Spleen (tissue), 11 donors: ENCODE results near the gene YAP1. TPM values are rescaled to one million over a fixed set of nuclear protein-coding genes. Genes with fewer than 3 reads are reported as not detected.

Source experiments
- DNase-seq: peaks from one replicate; pipeline ENCODE4 v3.0.0-alpha.2; 2020
- H3K27ac ChIP-seq, 8 donors: fragments of 200-600 bp; sonication (generic) in 7 of 8; 1 replicate in 4 of 8; 2 replicates in 4 of 8; pipeline versions ENCODE4 v1.5.0 to v1.8.0; 2016 to 2021; ENCODE audit warnings: inconsistent platforms in 4 of 8, mild to moderate bottlenecking in 4 of 8, moderate library complexity in 1 of 8
- H3K27me3 ChIP-seq, 7 donors: fragments of 200-600 bp; sonication (generic) in 6 of 7; replicated peaks in 1 of 7; 1 replicate in 4 of 7; 2 replicates in 3 of 7; pipeline versions ENCODE4 v1.5.0 to v1.8.0; 2016 to 2021; ENCODE audit warnings: inconsistent platforms in 3 of 7, mild to moderate bottlenecking in 1 of 7
- H3K36me3 ChIP-seq, 6 donors: fragments of 200-600 bp; sonication (generic) in 5 of 6; 1 replicate in 4 of 6; 2 replicates in 2 of 6; pipeline versions ENCODE4 v1.5.0 to v1.8.0; 2016 to 2021; ENCODE audit warnings: inconsistent platforms in 2 of 6
- H3K4me1 ChIP-seq, 6 donors: fragments of 200-600 bp; sonication (generic) in 5 of 6; 1 replicate in 3 of 6; 2 replicates in 3 of 6; pipeline versions ENCODE4 v1.5.0 to v1.8.0; 2016 to 2021; ENCODE audit warnings: inconsistent platforms in 3 of 6
- H3K4me3 ChIP-seq, 8 donors: fragments of 200-600 bp; sonication (generic) in 7 of 8; 1 replicate in 4 of 8; 2 replicates in 4 of 8; pipeline versions ENCODE4 v1.5.0 to v1.8.0; 2016 to 2021; ENCODE audit warnings: inconsistent platforms in 4 of 8, mild to moderate bottlenecking in 4 of 8, moderate library complexity in 2 of 8
- H3K9me3 ChIP-seq, 8 donors: fragments of 200-600 bp; sonication (generic) in 7 of 8; 1 replicate in 4 of 8; 2 replicates in 4 of 8; pipeline versions ENCODE4 v1.5.0 to v1.8.0; 2016 to 2021; ENCODE audit warnings: inconsistent platforms in 4 of 8
- CTCF ChIP-seq, 11 experiments: fragments of 200-600 bp in 7 of 11; fragments of 450-650 bp in 4 of 11; sonication (generic) in 4 of 11; IDR thresholded peaks in 8 of 11; conservative IDR thresholded peaks in 3 of 11; 1 replicate in 7 of 11; 2 replicates in 4 of 11; pipeline versions ENCODE4 v1.4.0 to v1.8.0; 2016 to 2021; ENCODE audit warnings: antibody characterized with exemption in 11 of 11, inconsistent platforms in 4 of 11, mild to moderate bottlenecking in 1 of 11
- POLR2A ChIP-seq, 3 donors: fragments of 450-650 bp; IDR thresholded peaks; one replicate each; pipeline ENCODE4 v1.5.1; 2017; ENCODE audit warnings: antibody characterized with exemption in 3 of 3, mild to moderate bottlenecking in 1 of 3
- POLR2AphosphoS5 ChIP-seq, 3 donors: sonication (generic); formaldehyde crosslinking; IDR thresholded peaks; one replicate each; pipeline ENCODE4 v1.5.1; 2017; ENCODE audit warnings: antibody characterized with exemption in 3 of 3
- WGBS, 5 donors: extraction: QIAGEN DNeasy Blood & Tissue Kit in 3 of 5; methylation state at CpG; one replicate each; pipeline versions ENCODE4 v1.1.5 to v1.1.7; 2013 to 2018; 5-methylcytosine and 5-hydroxymethylcytosine counted together
- intact Hi-C: fragments of 100-400 bp; cut with DNase I; formaldehyde crosslinking; loops from one replicate; pipeline ENCODE4 v1.15.0; 2023; ENCODE audit warnings: low total_unique reads
- polyA plus RNA-seq, 3 donors: library from polyadenylated mRNA; stranded (reverse); fragments of 200-250 nt; gene quantifications; one replicate each; pipeline ENCODE4 v1.2.1, GENCODE V29; 2013
- total RNA-seq, 7 donors: library from RNA; depleted of rRNA in 3 of 7; stranded (reverse); fragments of >200 nt in 3 of 7; fragmentation: NEBNext Ultra II Directional in 4 of 7; extraction: Animal tissue kit (Norgen Biotek cat#: 25700) in 4 of 7; gene quantifications; one replicate each; pipeline versions ENCODE4 v1.1.0 to v1.2.1, GENCODE V29; 2016 to 2021
- donor health status: healthy with polysubstance abuse.
- donor health status: DM: no; HTN: no; CAD: no; lungs with moderate emphysema.
- donor health status: DM: no; HTN: no; CAD: no.
- donor health status: Bipolar disorder and iron deficiency.
- donor health status: healthy.
- donor health status: DM: no; HTN: no; CAD: no.
- donor health status: DM: yes; HTN: yes; CAD: no.

Gene YAP1
- total and polyA plus RNA-seq, 10 donors: 4.9 to 37.3 (median 31.4) TPM

- intact Hi-C loops: no loop called here
- Histone ChIP-seq H3K4me1 (peaks cover 0 to 16% (median 7%) of the 10 kb centered on the region in 6 donors), H3K9me3 (no peaks in the 10 kb centered on the region), H3K4me3 (no peak overlapping the region), H3K27me3 (no peaks in the 10 kb centered on the region), H3K36me3 (no peaks in the 10 kb centered on the region), H3K27ac (no peak overlapping the region)
- no peak for TF ChIP-seq POLR2AphosphoS5 (IDR thresholded peaks at IDR 0.05)
- no peak for TF ChIP-seq CTCF (IDR thresholded peaks at IDR 0.05 in 8 of 11, conservative IDR thresholded peaks at IDR 0.05 in 3 of 11)
- no peak for TF ChIP-seq POLR2A (IDR thresholded peaks at IDR 0.05)
- no peak for DNase-seq
Measured at GRCh38 chr11:102148059-102148458, 37.8 kb downstream of the YAP1 start.

- peaks cover 0 to 9% (median 0%) of the 10 kb centered on the region in 6 donors for H3K4me1 ChIP-seq
- H3K36me3 ChIP-seq: no peaks in the 10 kb centered on the region
- WGBS, 5 donors: 89 to 93% (median 90%) methylated on average over 6 of the region's 6 CpGs
- intact Hi-C loops: no loop called here
- no peaks in the 10 kb centered on the region for H3K9me3 ChIP-seq
- TF ChIP-seq POLR2A (IDR thresholded peaks at IDR 0.05) (no peak), CTCF (IDR thresholded peaks at IDR 0.05 in 8 of 11, conservative IDR thresholded peaks at IDR 0.05 in 3 of 11) (no peak), POLR2AphosphoS5 (IDR thresholded peaks at IDR 0.05) (no peak)
- DNase-seq: no peak
- no peak overlapping the region for H3K27ac ChIP-seq
- no peak overlapping the region for H3K4me3 ChIP-seq
- H3K27me3 ChIP-seq: no peaks in the 10 kb centered on the region
Measured at GRCh38 chr11:102151784-102152525, 41.7 kb downstream of the YAP1 start.

- intact Hi-C loops: no loop called here
- TF ChIP-seq CTCF (IDR thresholded peaks at IDR 0.05 in 8 of 11, conservative IDR thresholded peaks at IDR 0.05 in 3 of 11) (no peak), POLR2A (IDR thresholded peaks at IDR 0.05) (no peak), POLR2AphosphoS5 (IDR thresholded peaks at IDR 0.05) (no peak)
- Histone ChIP-seq H3K36me3 (no peaks in the 10 kb centered on the region), H3K4me1 (peaks cover 0 to 12% (median 0%) of the 10 kb centered on the region in 6 donors), H3K27ac (no peak overlapping the region), H3K27me3 (no peaks in the 10 kb centered on the region), H3K4me3 (no peak overlapping the region), H3K9me3 (no peaks in the 10 kb centered on the region)
- no peak for DNase-seq
- WGBS, 5 donors: 88 to 100% (median 95%) methylated on average over 1 of the region's 1 CpG
Measured at GRCh38 chr11:102153082-102153481, 42.8 kb downstream of the YAP1 start.

- no peak overlapping the region for H3K27ac ChIP-seq
- 87 to 96% (median 91%) methylated on average over 1 of the region's 1 CpG for WGBS, 5 donors
- peaks cover 0 to 12% (median 0%) of the 10 kb centered on the region in 6 donors for H3K4me1 ChIP-seq
- no peaks in the 10 kb centered on the region for H3K9me3 ChIP-seq
- H3K27me3 ChIP-seq: no peaks in the 10 kb centered on the region
- DNase-seq: no peak
- H3K36me3 ChIP-seq: no peaks in the 10 kb centered on the region
- TF ChIP-seq POLR2AphosphoS5 (IDR thresholded peaks at IDR 0.05): no peak
- no peak for TF ChIP-seq POLR2A (IDR thresholded peaks at IDR 0.05)
- TF ChIP-seq CTCF (IDR thresholded peaks at IDR 0.05 in 8 of 11, conservative IDR thresholded peaks at IDR 0.05 in 3 of 11): no peak
- intact Hi-C loops: no loop called here
- H3K4me3 ChIP-seq: no peak overlapping the region
Measured at GRCh38 chr11:102154806-102155205, 44.6 kb downstream of the YAP1 start.
